Activated CD4-positive, alpha-beta memory T cell treated with anti-CD3 and anti-CD28 coated beads for 36 hours (primary cell): ENCODE measurements around the gene NGRN. TPM values are rescaled to one million over a fixed set of nuclear protein-coding genes. Genes with fewer than 3 reads are reported as not detected.
"Not testable (repeated sequence)": the region's sequence is repeated elsewhere in the genome, so short reads cannot be mapped to it uniquely, and the experiment has no call there.

Source experiments
- CTCF ChIA-PET: fragments of 350-600 bp; sonication (Branson Sonifier 250); formaldehyde crosslinking; loops from one replicate; lab custom pipeline; 2021; ENCODE audit warnings: antibody characterized with exemption, inconsistent platforms; lab: Charles Lee
- POLR2A ChIA-PET: fragments of 350-600 bp; sonication (Branson Sonifier 250); formaldehyde crosslinking; loops from one replicate; lab custom pipeline; 2021; ENCODE audit warnings: antibody characterized with exemption; lab: Charles Lee
- DNase-seq: peaks from one replicate; pipeline ENCODE4 v3.0.0-alpha.2; 2020
- H3K27ac Mint-ChIP-seq: one replicate; pipeline ENCODE4 v1.8.0; 2021; ENCODE audit warnings: mixed read lengths
- H3K27me3 Mint-ChIP-seq: one replicate; pipeline ENCODE4 v1.8.0; 2021; ENCODE audit warnings: mixed read lengths
- H3K36me3 Mint-ChIP-seq: one replicate; pipeline ENCODE4 v1.8.0; 2021; ENCODE audit warnings: mixed read lengths
- H3K4me1 Mint-ChIP-seq: one replicate; pipeline ENCODE4 v1.8.0; 2021; ENCODE audit warnings: low read depth, mixed read lengths
- H3K4me3 Mint-ChIP-seq: one replicate; pipeline ENCODE4 v1.8.0; 2021; ENCODE audit warnings: mild to moderate bottlenecking, mixed read lengths
- H3K9me3 Mint-ChIP-seq: one replicate; pipeline ENCODE4 v1.8.0; 2021; ENCODE audit warnings: mixed read lengths
- intact Hi-C: fragments of 100-400 bp; cut with micrococcal nuclease; formaldehyde crosslinking; loops from one replicate; pipeline ENCODE4 v1.15.1; 2023
- total RNA-seq, 2 experiments: library from RNA; stranded (reverse); gene quantifications; one replicate each; pipeline ENCODE4 v1.2.3, GENCODE V29; 2021

Gene NGRN
- total RNA-seq, 2 experiments from 2014 or later, result 25.3 to 28.6 TPM

DNA sequence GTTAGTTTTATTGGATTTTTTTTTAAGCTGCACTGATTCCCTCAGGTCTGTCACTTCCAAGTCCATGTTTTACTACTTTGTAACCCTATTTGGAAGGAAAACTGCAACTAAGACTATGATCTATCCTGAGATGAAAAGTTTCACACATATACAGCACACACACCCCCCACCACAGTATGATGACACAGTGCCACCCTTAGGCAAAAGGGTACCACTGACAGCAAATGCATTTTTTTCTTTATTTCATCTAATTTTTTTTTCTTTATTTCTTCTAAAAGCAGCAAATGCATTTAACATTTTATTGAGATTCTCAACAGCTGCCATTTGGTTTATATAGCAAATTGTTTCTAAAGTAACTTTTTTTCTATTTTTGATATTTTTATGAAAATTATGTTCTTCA, 21.2 kb downstream of the NGRN start:
- POLR2A ChIA-PET, result no interaction called here
- intact Hi-C loops, result loop anchor here (1.0 to 2.0 kb wide), 2 partner anchors 54 to 143 kb away; partner anchors contain the start of gene CIB1
- Mint-ChIP-seq H3K9me3 (no peaks in the 10 kb centered on the region), H3K27me3 (no peaks in the 10 kb centered on the region), H3K36me3 (no peaks in the 10 kb centered on the region), H3K4me1 (no peaks in the 10 kb centered on the region), H3K27ac (no peak overlapping the region), H3K4me3 (no peak overlapping the region)
- CTCF ChIA-PET, result interaction anchor here (0.9 to 1.3 kb wide), 4 partner anchors 14 to 143 kb away, joined by 3 to 4 read pairs (median 3); no protein-coding TSS in a partner anchor
- DNase-seq, result peak; percentile 48

DNA sequence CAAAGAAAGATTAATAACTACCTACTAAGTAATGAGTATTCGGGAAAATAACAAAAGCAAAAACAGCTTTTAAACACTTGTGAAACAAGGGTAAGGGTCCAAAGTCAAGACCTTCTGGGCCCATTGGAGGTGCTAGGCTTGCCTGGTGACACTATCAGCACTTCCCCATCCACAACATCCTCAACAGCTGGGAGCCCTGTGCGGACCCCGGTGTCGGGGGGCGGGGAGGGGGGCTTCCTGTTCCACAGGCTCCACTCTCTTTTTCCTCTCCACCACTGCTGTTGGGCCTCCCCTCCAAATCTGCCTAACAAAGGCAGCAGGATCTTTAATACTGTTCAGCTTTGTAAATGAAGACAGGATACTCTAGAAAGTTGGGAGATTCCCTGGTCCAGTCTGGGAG, 21.6 kb downstream of the NGRN start:
- no peak overlapping the region for H3K27ac Mint-ChIP-seq
- no peaks in the 10 kb centered on the region for H3K9me3 Mint-ChIP-seq
- ChIA-PET POLR2A (no interaction called here), CTCF (interaction anchor here (0.8 to 1.3 kb wide), 5 partner anchors 13 to 143 kb away, joined by 3 to 4 read pairs (median 3); no protein-coding TSS in a partner anchor)
- H3K36me3 Mint-ChIP-seq, result no peaks in the 10 kb centered on the region
- H3K4me1 Mint-ChIP-seq, result no peaks in the 10 kb centered on the region
- intact Hi-C loops, result loop anchor here (2.0 kb wide), 1 partner anchor 54 kb away; the partner anchor contains the start of gene CIB1
- H3K4me3 Mint-ChIP-seq, result no peak overlapping the region
- DNase-seq, result no peak
- no peaks in the 10 kb centered on the region for H3K27me3 Mint-ChIP-seq

DNA sequence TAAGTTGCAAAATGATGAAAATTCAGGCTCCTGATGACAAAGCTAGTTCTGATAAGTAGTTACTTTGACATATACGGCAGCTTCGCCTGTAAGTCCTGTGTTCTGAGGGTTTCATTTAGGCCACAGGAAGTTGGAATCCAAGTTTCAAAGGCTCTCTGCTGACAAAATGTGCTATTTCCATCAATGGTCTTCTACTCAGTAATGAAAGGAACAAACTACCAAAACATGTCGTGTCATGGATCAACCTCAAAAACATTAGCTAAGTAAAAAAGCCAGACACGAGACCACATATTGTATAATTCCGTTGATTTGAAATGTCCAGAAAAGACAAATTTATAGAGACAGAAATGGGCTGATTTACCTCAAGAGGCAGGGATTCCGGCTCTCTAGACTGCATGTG, 22.5 kb downstream of the NGRN start:
- Mint-ChIP-seq H3K9me3 (no peaks in the 10 kb centered on the region), H3K27me3 (no peaks in the 10 kb centered on the region), H3K4me3 (no peak overlapping the region), H3K36me3 (no peaks in the 10 kb centered on the region), H3K4me1 (no peaks in the 10 kb centered on the region), H3K27ac (no peak overlapping the region)
- intact Hi-C loops, result loop anchor here (2.0 kb wide), 1 partner anchor 55 kb away; the partner anchor contains the start of gene CIB1
- CTCF ChIA-PET, result interaction anchor here (0.8 to 1.0 kb wide), 2 partner anchors 13 to 40 kb away, joined by 3 read pairs; no protein-coding TSS in a partner anchor
- POLR2A ChIA-PET, result no interaction called here
- no peak for DNase-seq

DNA sequence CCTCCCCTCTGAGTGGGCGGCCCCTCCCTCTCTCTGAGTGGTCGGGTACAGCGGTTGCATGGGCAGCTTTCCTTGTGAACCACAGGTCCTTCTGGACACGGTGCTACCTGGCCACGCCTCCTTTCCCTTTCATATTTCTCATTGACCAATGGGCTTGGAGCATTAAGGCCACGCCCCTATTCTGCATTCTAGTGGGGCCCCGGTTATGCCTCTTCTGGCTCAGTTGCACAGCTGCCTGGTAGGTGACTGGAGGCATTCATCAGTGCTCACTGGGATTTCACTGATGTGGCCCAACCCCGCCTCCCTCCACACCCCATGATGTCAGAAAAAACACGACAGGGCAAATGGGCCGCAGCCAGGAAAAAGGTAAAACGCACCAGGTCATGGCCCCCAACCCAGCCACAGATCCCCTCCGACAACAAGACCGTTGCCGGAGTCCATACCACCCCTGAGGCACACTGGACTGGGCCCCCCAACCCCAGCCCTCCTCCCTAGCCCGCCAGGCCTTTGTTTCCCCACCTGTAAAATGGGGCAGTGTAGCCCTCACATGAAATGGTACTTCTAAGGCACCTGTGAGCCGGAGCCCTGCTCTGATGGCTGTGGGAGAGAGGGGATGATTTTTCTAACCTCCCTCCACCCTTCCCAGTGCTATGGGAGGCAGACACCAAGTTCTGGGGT, 26.3 kb downstream of the NGRN start:
- intact Hi-C loops, result no loop called here
- peaks cover 5% of the 10 kb centered on the region for H3K4me1 Mint-ChIP-seq
- no peaks in the 10 kb centered on the region for H3K27me3 Mint-ChIP-seq
- no peaks in the 10 kb centered on the region for H3K36me3 Mint-ChIP-seq
- ChIA-PET POLR2A (no interaction called here), CTCF (interaction anchor here (0.6 to 4.0 kb wide), 4 partner anchors 12 to 741 kb away, joined by 3 to 53 read pairs (median 3); no protein-coding TSS in a partner anchor)
- no peak overlapping the region for H3K27ac Mint-ChIP-seq
- H3K4me3 Mint-ChIP-seq, result no peak overlapping the region
- no peaks in the 10 kb centered on the region for H3K9me3 Mint-ChIP-seq
- DNase-seq, result peak; percentile 33

DNA sequence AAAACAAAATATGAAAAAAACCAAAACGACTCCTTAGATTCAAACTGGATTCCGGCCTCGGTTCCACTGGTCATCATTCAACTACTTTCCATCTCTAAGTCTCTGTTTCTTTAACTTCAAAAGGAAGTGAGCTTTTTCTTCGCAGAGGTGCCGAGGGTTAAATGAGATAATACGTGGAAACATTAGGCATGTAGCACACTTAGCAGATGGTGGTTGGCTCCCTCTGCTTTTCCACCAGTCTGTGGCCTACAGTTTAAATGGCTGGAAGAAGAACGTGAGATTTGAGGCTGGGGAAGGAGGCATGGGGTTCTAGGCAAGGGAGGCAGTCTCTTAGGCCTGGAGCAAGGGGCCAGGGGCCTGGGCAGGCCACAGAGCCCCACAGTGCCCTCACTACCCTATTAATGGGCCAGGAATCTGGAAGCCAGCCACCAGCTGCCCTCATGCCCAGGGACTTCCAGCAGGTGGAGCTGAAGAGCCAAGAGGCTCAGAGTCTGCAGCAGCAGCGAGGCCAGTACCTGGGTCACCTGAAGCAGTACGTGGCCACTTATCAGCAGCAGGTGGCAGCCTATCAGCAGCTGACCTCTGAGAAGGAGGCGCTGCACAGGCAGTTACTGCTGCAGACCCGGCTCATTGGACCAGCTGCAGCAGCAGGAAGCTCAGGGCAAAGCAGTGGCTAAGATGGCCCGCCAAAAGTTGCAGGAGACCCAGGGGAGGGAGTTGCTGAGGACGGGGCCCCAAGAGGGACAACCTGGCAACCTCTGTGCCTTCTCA, 27.8 kb downstream of the NGRN start:
- H3K36me3 Mint-ChIP-seq, H3K27ac Mint-ChIP-seq, H3K4me1 Mint-ChIP-seq, intact Hi-C loops, H3K4me3 Mint-ChIP-seq, H3K9me3 Mint-ChIP-seq, H3K27me3 Mint-ChIP-seq: not testable (repeated sequence)
- peak; percentile 84 for DNase-seq
- ChIA-PET POLR2A (interaction anchor here (0.6 kb wide), 1 partner anchor 596 kb away, joined by 3 read pairs; no protein-coding TSS in a partner anchor), CTCF (interaction anchor here (0.6 to 4.0 kb wide), 34 partner anchors 10 to 740 kb away, joined by 3 to 53 read pairs (median 3); partner anchors contain the start of genes CIB1, GDPGP1 and SEMA4B)

DNA sequence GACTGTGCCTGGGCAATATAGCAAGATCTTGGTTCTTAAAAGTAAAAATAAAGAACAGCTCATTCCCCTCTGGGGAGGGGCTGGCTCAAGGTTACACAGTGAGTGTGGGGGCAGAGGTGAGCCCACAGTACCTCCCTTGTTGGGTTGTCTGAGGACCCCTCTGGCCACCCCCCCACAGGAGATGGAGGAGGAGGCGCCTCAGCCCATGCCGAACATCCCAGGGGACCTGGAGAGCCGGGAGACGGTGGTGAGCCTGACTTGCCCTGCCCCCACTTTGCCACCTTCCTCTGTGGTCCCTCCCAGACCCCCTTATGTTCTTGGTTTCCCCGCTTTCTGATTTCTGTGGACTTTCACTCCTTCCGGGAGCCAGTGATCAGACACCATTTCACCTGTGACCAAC, 28.7 kb downstream of the NGRN start:
- ChIA-PET POLR2A (no interaction called here), CTCF (interaction anchor here (1.2 to 4.0 kb wide), 9 partner anchors 9 to 188 kb away, joined by 4 to 53 read pairs (median 7); partner anchors contain the start of gene SEMA4B)
- no peak overlapping the region for H3K27ac Mint-ChIP-seq
- no peak overlapping the region for H3K4me3 Mint-ChIP-seq
- intact Hi-C loops, result no loop called here
- H3K9me3 Mint-ChIP-seq, result no peaks in the 10 kb centered on the region
- H3K36me3 Mint-ChIP-seq, result no peaks in the 10 kb centered on the region
- H3K4me1 Mint-ChIP-seq, result peaks cover 9% of the 10 kb centered on the region
- H3K27me3 Mint-ChIP-seq, result no peaks in the 10 kb centered on the region
- DNase-seq, result no peak

DNA sequence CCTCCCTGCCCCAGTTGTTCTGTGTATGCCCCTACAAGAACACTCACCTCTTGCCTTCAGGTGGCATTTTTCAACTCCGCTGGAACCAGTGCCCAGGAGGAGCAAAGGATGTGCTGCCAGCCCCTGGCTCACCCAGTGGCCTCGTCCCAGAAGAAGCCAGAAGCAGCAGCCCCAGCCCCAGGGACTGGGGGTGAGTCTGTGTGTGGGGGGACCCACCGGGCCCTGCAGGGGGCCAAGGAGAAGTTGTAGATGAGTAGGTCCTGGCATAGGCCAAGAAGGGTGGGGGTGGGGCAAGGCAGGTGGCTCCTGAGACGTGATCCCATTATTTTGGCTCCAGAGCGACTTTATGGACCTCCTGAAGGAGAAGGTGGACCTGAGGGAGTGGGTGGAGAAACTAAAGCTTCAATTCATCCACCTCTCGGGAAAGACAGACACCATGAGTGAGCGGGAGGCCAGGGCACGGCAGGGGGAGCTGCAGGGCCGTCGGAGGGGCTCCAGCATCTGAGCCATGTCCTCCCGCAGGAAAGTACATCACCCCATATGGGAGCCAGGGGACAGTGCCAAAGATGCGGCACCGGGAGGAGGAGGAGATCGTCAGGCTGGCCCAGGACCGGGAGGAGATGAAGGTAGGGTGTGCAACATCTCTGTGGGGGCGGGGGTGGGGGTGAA, 29.3 kb downstream of the NGRN start:
- ChIA-PET CTCF (interaction anchor here (2.0 to 2.8 kb wide), 2 partner anchors 11 kb away, joined by 8 to 16 read pairs; no protein-coding TSS in a partner anchor), POLR2A (no interaction called here)
- no peaks in the 10 kb centered on the region for H3K36me3 Mint-ChIP-seq
- H3K4me1 Mint-ChIP-seq, result peaks cover 9% of the 10 kb centered on the region
- H3K27ac Mint-ChIP-seq, result no peak overlapping the region
- H3K27me3 Mint-ChIP-seq, result no peaks in the 10 kb centered on the region
- no peak overlapping the region for H3K4me3 Mint-ChIP-seq
- H3K9me3 Mint-ChIP-seq, result no peaks in the 10 kb centered on the region
- DNase-seq, result no peak
- intact Hi-C loops, result no loop called here

DNA sequence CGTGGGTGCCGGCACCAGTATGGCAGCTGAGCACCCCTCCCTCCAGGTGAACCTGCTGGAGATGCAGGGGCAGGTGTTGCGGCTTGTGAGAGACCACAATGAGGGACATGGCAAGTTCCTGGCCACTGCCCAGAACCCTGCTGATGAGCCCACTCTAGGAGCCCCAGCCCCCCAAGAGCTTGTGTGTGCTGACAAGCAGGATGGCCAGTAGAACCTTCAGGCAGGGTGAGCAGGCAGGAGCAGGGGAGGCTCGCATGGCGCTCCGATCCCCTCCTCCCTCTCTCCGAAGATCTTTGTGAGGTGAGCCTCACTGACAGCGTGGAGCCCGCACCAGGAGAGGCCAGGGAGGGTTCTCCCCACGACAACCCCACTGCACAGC, 29.8 kb downstream of the NGRN start:
- no peak for DNase-seq
- no peak overlapping the region for H3K4me3 Mint-ChIP-seq
- no peaks in the 10 kb centered on the region for H3K9me3 Mint-ChIP-seq
- peaks cover 9% of the 10 kb centered on the region for H3K4me1 Mint-ChIP-seq
- intact Hi-C loops, result no loop called here
- POLR2A ChIA-PET, result no interaction called here
- CTCF ChIA-PET, result interaction anchor here (2.8 kb wide), 1 partner anchor 11 kb away, joined by 8 read pairs; no protein-coding TSS in a partner anchor
- no peaks in the 10 kb centered on the region for H3K36me3 Mint-ChIP-seq
- no peaks in the 10 kb centered on the region for H3K27me3 Mint-ChIP-seq
- no peak overlapping the region for H3K27ac Mint-ChIP-seq

DNA sequence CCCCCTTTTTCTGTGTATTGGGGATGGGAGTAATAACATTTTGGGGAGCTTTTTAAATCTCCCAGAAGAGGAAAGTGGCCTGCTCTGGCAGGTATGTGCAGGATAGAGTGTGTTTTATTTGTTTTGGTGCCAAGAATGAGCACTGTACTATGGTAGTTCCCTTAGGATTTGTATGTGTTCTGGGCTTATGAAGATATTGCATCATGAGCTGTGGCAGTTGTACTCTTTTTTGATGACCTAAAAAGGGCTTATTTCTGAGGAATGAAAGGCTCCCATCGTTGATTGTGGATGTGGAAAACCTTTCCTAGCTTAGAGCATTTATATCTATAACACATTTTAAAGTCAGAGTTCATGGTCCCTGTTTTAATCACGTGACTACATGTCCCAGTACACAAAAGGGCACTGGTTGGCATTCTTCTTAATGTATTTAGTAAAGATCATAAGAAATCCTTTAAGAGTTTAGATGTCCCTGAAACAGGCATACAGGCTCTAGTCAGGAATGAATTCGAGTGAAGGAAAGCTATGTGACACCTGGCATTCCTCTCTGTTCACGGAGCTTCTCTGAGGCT, 30.9 kb downstream of the NGRN start:
- H3K4me1 Mint-ChIP-seq, result peaks cover 18% of the 10 kb centered on the region
- H3K4me3 Mint-ChIP-seq, DNase-seq, H3K27me3 Mint-ChIP-seq, H3K9me3 Mint-ChIP-seq, intact Hi-C loops, POLR2A ChIA-PET, H3K36me3 Mint-ChIP-seq, H3K27ac Mint-ChIP-seq: not testable (repeated sequence)
- CTCF ChIA-PET, result interaction anchor here (0.6 to 2.8 kb wide), 3 partner anchors 10 to 154 kb away, joined by 3 to 8 read pairs (median 3); no protein-coding TSS in a partner anchor

DNA sequence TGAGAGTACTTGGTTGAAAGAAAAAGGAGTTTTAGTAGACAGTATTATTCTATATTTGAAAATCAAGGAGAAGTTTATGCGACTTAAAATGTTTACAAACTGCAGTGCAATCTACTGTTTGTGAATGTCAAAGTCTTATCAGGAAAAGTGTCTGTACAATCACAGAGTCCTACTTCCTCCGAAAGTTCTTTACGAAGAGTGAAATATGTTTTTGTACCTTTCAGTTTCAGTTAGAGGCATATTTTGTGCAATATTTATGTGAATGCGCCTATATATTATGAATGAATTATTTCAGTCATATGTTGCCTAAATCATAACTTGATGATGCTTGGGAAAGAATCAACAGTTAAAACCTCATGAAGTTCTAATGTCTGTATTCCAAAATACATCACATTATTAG, 31.5 kb downstream of the NGRN start:
- POLR2A ChIA-PET, result no interaction called here
- Mint-ChIP-seq H3K4me3 (no peak overlapping the region), H3K4me1 (peaks cover 24% of the 10 kb centered on the region), H3K9me3 (no peaks in the 10 kb centered on the region), H3K27me3 (no peaks in the 10 kb centered on the region), H3K27ac (no peak overlapping the region), H3K36me3 (no peaks in the 10 kb centered on the region)
- CTCF ChIA-PET, result interaction anchor here (1.6 to 2.8 kb wide), 2 partner anchors 9 to 154 kb away, joined by 3 to 8 read pairs; no protein-coding TSS in a partner anchor
- intact Hi-C loops, result no loop called here
- DNase-seq, result no peak

DNA sequence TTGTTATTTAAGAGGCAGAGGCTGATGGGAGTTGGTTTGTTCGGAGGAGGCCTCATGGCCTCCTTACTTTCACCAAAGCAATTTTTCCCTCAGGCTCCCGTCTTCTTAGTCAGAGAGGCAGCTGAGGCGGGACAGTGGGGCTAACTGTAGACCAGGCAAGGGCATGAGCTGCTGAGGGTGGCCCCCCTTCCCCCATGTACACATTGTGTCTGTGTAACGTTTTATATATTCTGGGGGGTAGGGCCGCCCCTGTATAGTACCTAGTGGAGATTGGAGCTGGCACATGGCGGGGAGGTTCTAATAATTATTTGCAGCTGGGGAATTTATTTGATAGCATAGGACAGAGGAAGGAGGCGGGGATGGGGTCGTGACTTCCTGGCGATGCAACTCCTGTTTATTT, 35.1 kb downstream of the NGRN start:
- Mint-ChIP-seq H3K36me3 (no peaks in the 10 kb centered on the region), H3K27me3 (no peaks in the 10 kb centered on the region), H3K27ac (no peak overlapping the region), H3K4me3 (no peak overlapping the region), H3K9me3 (no peaks in the 10 kb centered on the region), H3K4me1 (peaks cover 29% of the 10 kb centered on the region)
- ChIA-PET CTCF (interaction anchor here (0.6 to 9.1 kb wide), 21 partner anchors 8 to 560 kb away, joined by 3 to 72 read pairs (median 5); partner anchors contain the start of gene SEMA4B), POLR2A (no interaction called here)
- intact Hi-C loops, result no loop called here
- DNase-seq, result no peak
